ENCODE data around the gene PANX3. TPM values are rescaled to one million over a fixed set of nuclear protein-coding genes. Genes with fewer than 3 reads are reported as not detected.
A peak's percentile ranks its signal among the peaks of the same experiment; 100 is the strongest.

Gene PANX3
- total RNA-seq, 1 donor from 2014 or later = not detected

DNA sequence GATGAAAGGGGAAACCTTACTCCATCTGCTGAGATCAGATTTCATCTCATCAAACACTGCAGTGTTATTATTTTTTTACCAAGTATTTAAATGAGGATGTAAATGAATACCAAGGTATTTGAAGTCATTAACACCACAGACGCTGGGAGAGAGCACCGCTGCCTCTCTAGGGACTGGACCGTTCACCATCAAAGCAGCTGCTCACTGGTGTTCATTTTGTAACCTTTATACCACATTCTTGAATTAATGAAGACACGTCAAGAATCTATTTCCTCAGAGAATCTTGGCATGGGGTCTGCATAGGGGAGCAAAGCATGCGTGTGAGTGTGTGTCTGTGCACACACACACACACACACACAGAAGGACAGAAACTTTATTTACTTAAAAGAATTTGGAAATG lies 46.7 kb downstream of the PANX3 start:
- TF ChIP-seq CTCF (IDR thresholded peaks at IDR 0.05; ENCODE audit: partially characterized antibody, unreplicated experiment) = no peak
- Mint-ChIP-seq H3K9me3 (ENCODE audit: unreplicated experiment) (peaks cover 2% of the 10 kb centered on the region), H3K27ac (ENCODE audit: unreplicated experiment) (no peak overlapping the region), H3K4me3 (ENCODE audit: unreplicated experiment) (no peak overlapping the region), H3K4me1 (ENCODE audit: low read depth, unreplicated experiment) (peaks cover 13% of the 10 kb centered on the region), H3K27me3 (ENCODE audit: unreplicated experiment) (peaks cover 5% of the 10 kb centered on the region), H3K36me3 (ENCODE audit: unreplicated experiment) (no peaks in the 10 kb centered on the region)
- DNase-seq = peak; percentile 22

DNA sequence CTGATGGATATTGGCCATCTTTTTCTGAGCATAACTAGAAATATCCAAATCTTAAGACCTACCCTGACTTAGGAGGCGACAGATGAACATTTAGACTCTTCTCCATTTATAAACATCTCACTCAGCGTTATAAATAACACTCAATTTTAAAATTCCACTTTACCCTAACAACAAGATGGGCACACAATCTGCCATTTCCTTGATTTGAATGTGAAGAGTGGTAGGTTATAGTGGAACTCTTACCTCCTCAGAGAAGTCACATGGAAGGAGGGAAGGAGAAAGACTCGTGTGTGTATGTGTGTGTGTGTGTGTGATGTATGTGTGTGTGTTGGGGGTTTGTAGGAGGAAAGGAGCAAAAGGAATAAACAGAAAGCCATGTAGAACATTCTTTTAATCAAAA lies 47.3 kb downstream of the PANX3 start:
- no peak for TF ChIP-seq CTCF (IDR thresholded peaks at IDR 0.05; ENCODE audit: partially characterized antibody, unreplicated experiment)
- no peak overlapping the region for H3K27ac Mint-ChIP-seq (ENCODE audit: unreplicated experiment)
- peaks cover 2% of the 10 kb centered on the region for H3K9me3 Mint-ChIP-seq (ENCODE audit: unreplicated experiment)
- H3K4me1 Mint-ChIP-seq (ENCODE audit: low read depth, unreplicated experiment) = peaks cover 13% of the 10 kb centered on the region
- H3K36me3 Mint-ChIP-seq (ENCODE audit: unreplicated experiment) = no peaks in the 10 kb centered on the region
- H3K4me3 Mint-ChIP-seq (ENCODE audit: unreplicated experiment) = no peak overlapping the region
- DNase-seq = no peak
- peaks cover under 1% of the 10 kb centered on the region for H3K27me3 Mint-ChIP-seq (ENCODE audit: unreplicated experiment)

DNA sequence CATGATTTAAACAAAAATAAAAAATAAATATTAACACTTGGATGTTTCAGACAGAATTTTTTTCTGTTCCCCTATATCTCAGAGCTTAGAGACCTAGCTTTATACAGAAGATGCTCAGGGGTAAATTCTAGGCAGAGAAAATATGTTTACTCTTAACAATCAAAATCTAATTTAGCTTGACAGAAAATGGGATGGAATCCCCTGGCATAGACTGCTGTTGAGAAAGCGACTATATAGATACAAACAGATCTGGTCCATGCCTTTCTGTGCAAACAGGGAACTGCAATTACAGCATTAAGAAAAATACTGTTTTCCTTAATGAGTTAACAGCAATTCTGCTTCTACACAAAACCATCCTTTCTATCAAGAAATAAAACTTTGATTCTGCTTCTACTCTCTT lies 47.8 kb downstream of the PANX3 start:
- no peak for TF ChIP-seq CTCF (IDR thresholded peaks at IDR 0.05; ENCODE audit: partially characterized antibody, unreplicated experiment)
- Mint-ChIP-seq H3K27ac (ENCODE audit: unreplicated experiment) (no peak overlapping the region), H3K27me3 (ENCODE audit: unreplicated experiment) (no peaks in the 10 kb centered on the region), H3K9me3 (ENCODE audit: unreplicated experiment) (peaks cover 2% of the 10 kb centered on the region), H3K36me3 (ENCODE audit: unreplicated experiment) (no peaks in the 10 kb centered on the region), H3K4me3 (ENCODE audit: unreplicated experiment) (no peak overlapping the region), H3K4me1 (ENCODE audit: low read depth, unreplicated experiment) (peaks cover 13% of the 10 kb centered on the region)
- DNase-seq = no peak

DNA sequence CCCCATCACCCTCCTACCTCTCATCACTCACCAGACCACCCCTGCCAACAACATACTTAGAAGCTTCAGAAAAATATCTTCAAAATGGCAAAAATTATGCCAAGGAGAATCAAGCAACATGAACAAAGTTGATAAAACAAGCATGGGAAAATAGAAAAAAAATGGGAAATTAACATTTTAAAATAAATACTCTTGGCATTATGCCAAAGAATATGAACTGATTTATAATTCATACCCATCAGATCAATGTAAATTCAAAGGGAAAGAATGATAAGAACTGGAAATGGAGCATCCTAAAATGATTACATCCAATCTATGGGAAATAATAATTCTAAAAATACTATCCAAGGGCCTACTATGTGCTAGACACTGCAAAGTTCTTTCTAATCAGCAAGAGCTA lies 50.3 kb downstream of the PANX3 start:
- H3K27ac Mint-ChIP-seq (ENCODE audit: unreplicated experiment) = no peak overlapping the region
- peaks cover 1% of the 10 kb centered on the region for H3K27me3 Mint-ChIP-seq (ENCODE audit: unreplicated experiment)
- no peak overlapping the region for H3K4me3 Mint-ChIP-seq (ENCODE audit: unreplicated experiment)
- no peak for TF ChIP-seq CTCF (IDR thresholded peaks at IDR 0.05; ENCODE audit: partially characterized antibody, unreplicated experiment)
- H3K9me3 Mint-ChIP-seq (ENCODE audit: unreplicated experiment) = peaks cover 2% of the 10 kb centered on the region
- no peaks in the 10 kb centered on the region for H3K36me3 Mint-ChIP-seq (ENCODE audit: unreplicated experiment)
- no peak for DNase-seq
- peaks cover 13% of the 10 kb centered on the region for H3K4me1 Mint-ChIP-seq (ENCODE audit: low read depth, unreplicated experiment)

- TF ChIP-seq CTCF (IDR thresholded peaks at IDR 0.05; ENCODE audit: partially characterized antibody, unreplicated experiment) = no peak
- Mint-ChIP-seq H3K27ac (ENCODE audit: unreplicated experiment) (no peak overlapping the region), H3K36me3 (ENCODE audit: unreplicated experiment) (no peaks in the 10 kb centered on the region), H3K4me1 (ENCODE audit: low read depth, unreplicated experiment) (peaks cover 10% of the 10 kb centered on the region), H3K27me3 (ENCODE audit: unreplicated experiment) (peaks cover 1% of the 10 kb centered on the region), H3K9me3 (ENCODE audit: unreplicated experiment) (peaks cover 2% of the 10 kb centered on the region), H3K4me3 (ENCODE audit: unreplicated experiment) (no peak overlapping the region)
- DNase-seq = no peak
These were observed 50.9 kb downstream of the PANX3 start for GRCh38 chr11:124662106-124662505.
